Measurements from ENCODE around the gene TNS2.

The TNS2 gene

GRCh38 chr12:53068811-53069585 lies 19.1 kb downstream of the TNS2 start:
- no peak for DNase-seq (ENCODE audit: low read depth)

DNA sequence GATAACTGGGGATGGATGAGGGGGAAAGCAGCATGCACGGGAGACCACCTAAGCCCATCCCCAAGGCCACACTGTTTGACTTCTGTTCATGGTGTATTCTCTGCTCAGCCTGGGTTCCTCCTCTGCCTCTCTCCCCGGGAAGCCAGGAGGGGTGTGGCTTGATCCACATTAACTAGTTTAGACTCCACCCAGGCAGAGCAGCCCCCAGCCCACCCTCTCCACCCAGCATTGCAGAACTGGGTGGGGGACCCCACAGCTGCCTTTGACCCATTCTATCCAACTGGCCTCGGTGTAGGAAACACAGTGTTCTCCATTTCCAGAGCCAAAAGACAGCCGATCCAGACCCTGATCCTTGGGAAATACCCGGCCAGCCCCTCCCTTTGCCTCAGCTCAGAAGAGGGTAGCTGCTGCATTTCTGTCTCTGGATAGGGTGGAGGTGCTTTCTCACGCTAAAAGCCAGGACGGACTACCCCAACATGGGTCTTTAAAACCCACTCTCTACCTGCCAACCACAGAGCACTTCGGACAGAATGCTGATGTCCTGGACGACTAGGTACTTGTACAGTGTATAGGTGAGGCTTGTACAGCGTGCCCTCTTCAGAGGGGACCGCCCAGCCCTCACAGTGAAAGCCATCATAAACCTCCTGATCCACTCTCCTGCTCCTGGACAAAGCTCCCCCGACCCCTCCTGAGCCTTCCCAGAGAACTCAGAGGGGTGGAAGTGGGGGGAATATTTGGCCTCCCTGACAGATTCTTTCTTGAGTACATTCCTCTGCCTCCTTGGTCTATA lies 20.0 kb downstream of the TNS2 start:
- DNase-seq (ENCODE audit: low read depth), result no peak

DNA sequence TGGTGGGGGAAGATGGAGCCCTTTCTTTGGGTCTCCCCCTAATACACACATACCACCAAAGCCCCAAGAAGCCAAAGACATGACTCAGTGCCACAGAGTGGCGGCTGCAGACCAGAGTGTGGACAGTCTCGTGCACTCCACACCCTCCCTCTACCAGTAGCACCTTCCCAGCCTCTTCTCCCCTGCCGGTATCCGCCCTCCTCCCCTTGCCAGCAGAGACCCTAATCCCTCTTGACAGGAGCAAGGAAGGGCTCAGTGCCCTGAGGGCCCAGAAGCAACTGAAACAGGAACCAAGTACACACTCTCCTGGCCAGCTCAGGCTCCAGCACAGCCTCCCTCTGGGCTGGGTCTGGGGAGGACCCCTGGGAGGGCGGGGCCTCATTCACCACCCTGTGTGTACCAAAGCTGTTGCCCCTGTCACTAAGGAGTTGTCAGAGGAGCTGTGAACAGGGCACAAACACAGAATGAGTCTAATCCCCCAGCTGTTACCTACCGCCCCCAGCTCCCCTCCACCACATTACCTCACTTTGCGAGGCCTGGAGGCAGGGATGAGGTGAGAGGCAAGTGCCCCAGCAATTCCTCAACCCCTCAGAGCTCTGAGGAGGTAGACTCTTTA lies 21.1 kb downstream of the TNS2 start:
- DNase-seq (ENCODE audit: low read depth), result no peak

DNA sequence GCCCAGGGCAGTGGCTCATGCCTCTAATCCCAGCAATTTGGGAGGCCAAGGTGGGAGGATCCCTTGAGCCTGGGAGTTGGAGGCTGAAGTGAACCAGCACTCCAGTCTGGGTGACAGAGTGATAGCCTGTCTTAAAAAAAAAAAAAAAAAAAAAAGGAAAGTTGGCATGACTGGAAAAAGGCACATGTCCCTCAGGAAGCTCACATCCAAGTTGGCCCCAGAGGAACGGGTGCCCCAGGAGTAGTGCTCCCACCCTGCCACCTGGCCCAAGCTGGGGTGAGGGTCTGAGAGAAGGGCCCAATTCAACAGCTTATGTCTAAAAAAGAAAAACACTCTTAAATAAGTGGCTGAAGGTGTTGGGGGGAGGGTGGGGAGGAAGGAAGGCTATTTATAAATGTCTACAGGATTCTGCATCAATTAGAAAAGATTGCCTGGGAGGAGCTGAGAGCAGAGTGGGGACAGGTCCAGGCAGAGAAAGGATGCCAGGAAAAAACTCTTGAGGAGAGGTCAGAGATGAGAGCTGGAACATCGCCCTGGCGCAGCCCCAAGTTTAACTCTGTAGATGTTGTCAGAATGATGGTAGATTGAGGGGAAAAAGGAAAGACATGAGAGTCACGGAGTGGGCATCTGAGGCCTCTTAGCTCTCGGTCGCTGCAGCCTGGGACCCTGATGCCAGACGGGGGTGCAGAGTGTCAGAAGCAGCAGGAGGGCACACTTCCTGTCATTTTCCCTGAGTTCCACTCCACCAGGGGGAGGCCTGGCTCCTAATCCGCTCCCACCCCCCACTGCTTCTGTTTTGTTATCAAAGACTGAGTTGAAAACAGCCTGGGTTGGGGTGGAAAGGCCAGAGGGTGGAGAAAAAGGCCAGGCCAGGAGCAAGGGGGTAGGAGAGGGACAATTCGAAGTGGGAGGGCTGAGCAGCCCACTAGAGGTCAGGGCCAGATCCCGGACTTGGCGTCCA lies 22.0 kb downstream of the TNS2 start:
- no peak for DNase-seq (ENCODE audit: low read depth)

DNA sequence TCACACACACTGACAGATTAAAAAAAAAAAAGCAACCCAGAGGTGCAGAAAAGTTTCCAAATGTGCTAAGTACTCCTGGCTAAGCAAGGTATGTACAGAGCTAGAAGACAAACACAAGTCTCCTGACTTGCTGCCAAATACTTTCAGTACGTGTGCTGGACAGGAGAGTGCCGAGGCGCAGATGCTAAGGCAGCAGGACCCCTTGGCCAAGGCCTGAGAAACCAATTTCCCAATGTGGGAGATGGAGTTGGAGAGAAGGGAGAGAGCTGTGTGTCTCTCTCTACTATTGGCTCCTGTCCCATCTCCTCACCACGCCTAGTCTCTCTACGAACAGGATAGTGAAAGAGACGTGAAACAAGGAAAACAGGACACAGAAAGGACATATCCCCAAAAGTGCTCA lies 24.0 kb downstream of the TNS2 start:
- no peak for DNase-seq (ENCODE audit: low read depth)

DNA sequence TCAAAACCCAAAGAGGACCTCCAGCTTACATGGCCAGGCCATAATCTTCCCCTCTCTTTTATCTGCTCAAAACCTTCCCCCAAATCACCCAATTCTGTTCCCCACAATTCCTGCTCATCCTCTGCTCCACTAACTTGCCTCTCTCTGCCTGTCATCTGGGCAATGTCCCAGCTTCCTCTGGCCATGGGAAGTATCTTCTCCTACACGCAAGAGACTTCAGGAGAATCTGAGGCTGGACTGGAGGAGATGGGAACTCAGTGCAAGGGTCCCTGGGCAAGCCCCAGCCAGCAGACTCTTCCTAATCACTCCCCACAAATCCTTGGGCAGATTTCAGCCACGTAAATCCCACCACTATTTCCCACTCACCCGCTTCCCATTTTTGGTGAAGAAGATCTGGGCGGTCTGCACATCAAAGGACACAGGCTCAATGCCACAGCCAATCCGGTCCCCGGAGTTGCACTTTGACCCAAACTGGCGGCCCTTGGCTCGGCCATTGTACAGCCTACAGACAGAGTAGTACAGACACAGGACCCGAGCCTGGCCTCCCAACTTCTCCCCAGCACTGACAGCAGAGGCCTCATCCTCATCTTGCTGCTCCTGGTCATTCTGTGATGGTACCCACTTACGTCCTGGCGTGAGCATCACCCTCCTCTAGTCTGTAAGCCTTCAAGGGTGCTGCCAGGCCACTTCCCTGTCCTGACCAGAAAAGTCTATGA lies 24.6 kb downstream of the TNS2 start:
- DNase-seq (ENCODE audit: low read depth), result no peak

DNA sequence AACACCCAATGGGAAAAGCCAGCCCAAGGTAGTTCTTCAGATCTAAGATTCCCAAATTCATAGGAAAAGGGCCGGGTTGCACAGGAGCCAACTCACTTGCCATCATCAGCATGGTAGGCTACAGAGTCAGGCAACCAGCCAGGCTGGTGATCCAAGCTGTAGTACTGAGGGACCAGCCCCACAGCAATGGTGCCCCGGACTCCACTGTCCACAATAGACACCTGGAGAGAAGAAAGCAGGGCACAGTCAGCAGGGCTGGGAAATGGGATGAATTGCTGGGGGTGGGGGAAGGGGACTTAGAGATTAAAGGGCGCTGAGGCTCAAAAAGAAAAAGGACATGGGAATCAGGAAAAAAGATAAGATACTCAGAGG lies 25.1 kb downstream of the TNS2 start:
- no peak for DNase-seq (ENCODE audit: low read depth)

DNA sequence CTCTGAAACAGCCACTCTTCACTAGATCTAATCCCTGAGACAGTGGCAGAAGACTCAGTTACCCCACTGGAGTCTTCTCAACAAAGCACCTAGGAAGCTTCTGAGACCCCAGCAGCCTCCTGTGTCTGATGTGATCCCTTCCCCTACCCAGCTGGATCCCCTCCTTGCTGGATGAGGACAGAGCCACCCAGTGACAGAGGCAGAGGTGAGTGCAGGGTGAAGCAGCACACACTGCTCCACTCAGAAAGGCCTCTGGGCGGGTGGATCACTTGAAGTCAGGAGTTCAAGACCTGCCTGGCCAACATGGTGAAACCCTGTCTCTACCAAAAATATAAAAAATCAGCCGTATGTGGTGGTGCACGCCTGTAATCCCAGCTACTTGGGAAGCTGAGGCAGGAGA lies 26.6 kb downstream of the TNS2 start:
- DNase-seq (ENCODE audit: low read depth), result no peak

DNA sequence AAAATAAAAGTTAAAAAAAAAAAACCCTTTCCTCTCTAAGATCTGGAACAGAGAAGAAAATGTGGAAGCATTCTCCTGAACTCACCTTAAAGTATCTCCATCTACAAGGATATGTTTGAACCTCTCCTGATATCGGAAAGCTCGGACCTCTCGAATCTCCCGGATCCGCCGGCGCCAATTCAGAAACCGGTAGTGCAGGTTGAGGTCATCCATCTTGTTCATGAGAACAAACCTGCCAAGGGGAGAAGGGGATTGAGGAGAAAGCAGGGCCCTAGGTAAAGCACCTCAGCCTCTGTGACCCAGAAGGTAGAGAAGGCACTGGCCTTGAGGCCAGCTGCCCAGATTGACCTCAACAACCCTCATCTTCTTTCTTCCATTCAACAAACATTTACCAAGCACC lies 27.2 kb downstream of the TNS2 start:
- no peak for DNase-seq (ENCODE audit: low read depth)

GRCh38 chr12:53078425-53079225 lies 28.8 kb downstream of the TNS2 start:
- no peak for DNase-seq (ENCODE audit: low read depth)

DNA sequence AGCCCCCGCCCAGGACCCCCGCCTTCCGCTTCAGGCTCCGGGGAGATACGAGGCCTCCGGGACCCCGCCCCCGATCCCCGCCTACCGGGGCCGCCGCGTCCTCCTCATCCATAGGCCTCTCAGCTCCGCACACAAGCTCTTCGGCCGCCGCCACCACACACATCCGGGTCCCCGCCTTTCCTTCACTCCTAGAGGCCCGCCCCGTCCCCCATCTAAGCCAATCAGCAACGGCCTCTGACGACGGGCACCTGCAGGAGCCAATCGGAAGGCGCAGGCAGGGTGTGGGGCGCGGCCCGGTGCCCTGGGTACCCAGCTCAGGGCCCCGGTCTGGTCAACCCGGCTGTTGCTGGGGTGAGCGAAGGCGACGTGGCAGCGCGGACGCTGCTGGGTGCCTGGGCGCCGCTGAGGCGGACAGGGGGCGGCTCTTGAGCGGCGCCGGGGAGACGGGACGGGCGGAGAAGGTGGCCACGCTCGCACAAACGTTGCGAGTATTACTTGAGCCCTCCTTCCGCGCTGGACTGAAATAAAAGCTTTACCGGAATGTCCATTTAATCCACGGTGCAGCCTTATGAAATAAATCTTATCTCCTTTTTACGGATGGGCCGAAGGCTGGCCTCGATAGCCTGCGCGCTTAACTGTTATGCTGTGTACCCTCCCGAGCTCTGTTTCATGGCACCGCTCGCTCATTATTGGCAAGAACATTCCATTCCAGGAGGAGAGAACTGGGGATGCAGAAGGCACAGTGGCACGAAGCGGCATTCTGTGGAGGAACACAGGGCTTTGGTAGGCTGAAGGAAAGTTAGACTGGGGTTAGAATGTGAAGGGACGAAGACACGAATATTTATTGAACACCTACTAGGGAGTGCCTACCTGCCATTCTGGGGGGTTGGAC lies 29.6 kb downstream of the TNS2 start, which contains the start of gene SPRYD3:
TSS of gene SPRYD3 (minus strand) at position 165 of the 892 bp plus-strand sequence. CDS start at position 108, 57 bp downstream.
- peak; percentile 94 for DNase-seq (ENCODE audit: low read depth)

- no peak for DNase-seq (ENCODE audit: low read depth)
These were observed 32.8 kb downstream of the TNS2 start for GRCh38 chr12:53082637-53083175.

DNA sequence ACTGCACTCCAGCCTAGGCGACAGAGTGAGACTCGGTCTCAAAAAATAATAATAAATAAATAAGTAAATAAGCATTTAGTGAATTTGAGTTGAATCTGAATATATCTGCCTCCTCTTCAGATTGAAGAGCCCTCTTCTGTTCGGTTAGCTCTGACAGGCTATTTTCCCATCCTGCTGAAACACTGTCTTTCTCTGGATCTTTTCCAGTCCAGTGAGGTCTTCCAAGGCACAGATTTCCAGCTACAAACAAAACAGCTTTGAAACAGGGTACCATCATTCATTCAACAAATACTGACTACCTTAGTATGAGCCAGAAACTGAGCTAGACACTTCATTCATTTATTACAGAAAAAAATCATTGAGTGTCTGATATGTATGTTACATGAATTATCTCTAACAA lies 36.5 kb downstream of the TNS2 start:
- DNase-seq (ENCODE audit: low read depth), result no peak

GRCh38 chr12:53090105-53090504 lies 40.2 kb downstream of the TNS2 start:
- DNase-seq (ENCODE audit: low read depth), result no peak

DNA sequence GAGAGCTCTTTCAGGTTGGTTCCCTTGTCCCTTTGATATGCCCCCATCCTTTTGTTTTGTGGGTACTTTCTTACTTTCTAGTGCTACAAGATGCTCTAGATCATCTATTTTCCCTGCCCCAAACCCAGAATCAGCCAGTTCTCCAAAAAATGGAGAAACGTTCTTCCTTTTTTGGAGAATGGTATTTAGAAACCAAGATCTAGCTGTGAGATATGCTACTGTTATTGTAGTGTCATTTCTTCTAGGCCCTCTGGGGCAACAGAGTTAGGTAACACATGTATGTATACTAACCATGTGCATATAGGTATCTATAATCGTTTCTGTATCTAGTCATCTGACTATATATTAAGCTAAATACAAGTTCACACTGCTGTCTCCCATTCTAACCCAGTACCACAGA lies 40.7 kb downstream of the TNS2 start:
- DNase-seq (ENCODE audit: low read depth), result no peak

DNA sequence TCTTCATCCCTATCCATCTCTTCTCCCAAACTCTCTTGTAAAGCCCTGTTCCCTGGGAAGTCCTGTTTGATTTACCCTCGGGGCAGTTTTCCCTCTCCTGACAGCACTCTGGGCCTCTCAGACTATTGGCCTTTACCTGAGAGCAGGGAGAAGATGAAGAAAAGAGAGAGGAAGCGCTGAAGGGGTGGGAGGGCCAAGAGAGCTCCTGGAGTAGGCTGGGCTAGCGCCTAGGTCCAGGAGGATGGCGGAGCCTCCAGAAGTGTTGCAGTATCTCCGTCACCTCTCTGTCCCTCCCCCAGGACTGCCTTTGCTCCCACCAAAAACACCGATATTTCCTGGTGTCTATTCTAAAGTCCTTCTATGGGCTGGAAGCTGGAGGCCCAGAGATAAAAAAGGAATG lies 41.9 kb downstream of the TNS2 start:
- no peak for DNase-seq (ENCODE audit: low read depth)

DNA sequence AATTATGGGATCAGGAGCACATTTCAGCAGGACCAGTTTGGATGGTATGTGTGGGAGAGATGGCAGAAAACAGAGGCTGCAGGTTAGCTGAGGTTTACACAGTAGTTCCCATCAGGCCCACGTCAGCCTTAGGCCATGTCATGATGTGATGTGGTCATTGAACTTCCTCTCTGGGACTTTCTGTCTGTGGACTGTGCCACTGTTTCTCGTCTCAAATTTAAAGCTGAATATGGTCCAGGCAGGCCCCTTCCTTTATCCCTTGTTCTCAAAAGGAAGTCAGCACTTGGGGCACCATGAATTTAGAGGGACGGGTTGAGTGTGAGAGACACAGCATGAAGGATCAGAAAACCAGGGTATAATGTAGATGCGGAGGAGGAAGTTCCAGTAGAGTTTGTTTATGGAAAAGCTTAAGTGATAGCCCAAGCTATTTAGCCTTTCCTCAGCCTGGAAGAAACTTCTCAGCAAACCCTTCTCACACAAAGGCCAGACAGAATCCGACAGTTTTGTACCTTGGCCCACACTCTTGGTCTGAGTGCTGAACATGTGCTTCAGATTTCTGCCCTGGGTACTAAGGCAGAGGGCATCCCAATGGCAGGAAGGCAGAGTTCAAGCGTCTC lies 44.0 kb downstream of the TNS2 start:
- no peak for DNase-seq (ENCODE audit: low read depth)

DNA sequence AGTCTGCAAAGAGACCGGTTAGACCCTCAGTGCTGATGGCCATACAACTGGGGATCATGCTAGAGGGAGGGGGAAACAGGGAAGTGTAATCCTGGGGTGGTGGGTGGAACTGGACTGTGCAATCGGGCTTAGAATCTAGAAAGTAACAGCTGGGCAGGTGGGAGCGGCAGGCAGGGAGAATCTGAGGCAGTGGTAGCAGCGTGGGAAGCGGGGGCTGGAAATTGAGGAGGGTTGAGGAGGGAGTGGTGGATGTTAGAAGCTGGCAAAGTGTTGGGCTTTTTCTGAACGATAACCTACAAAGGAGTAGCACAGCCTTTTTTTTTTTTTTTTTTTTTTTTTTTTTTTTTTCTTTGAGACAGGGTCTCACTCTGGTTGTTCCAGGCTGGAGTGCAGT lies 44.5 kb downstream of the TNS2 start:
- no peak for DNase-seq (ENCODE audit: low read depth)

Measured in activated T-helper 9 cell treated with anti-CD3 and anti-CD28 coated beads, Interleukin-2, amount 50 U/mL, for 16 hours (primary cell).